A673 (cell line): ENCODE measurements around the gene EPN2. TPM values are rescaled to one million over a fixed set of nuclear protein-coding genes. Genes with fewer than 3 reads are reported as not detected.

ENCODE experiments used
- BruUV-seq: library from RNA; stranded (reverse); fragments of 400-500 nt; replicated peaks from 2 replicates; lab custom pipeline; 2021; lab: Mats Ljungman, UMichigan
- CTCF ChIA-PET: fragments of 300-600 bp; sonication (Branson Sonifier 250); formaldehyde crosslinking; loops from one replicate; lab custom pipeline; 2022; ENCODE audit warnings: antibody characterized with exemption; lab: Charles Lee
- POLR2A ChIA-PET: fragments of 300-600 bp; sonication (Branson Sonifier 250); formaldehyde crosslinking; loops from one replicate; lab custom pipeline; 2022; ENCODE audit warnings: antibody characterized with exemption; ENCODE audit not compliant: low non-redundant PET; lab: Charles Lee
- DNase-seq: peaks from one replicate; pipeline ENCODE4 v3.0.0-alpha.2; 2015; ENCODE audit warnings: low spot score
- H3K27ac ChIP-seq: fragments of 200-600 bp; sonication (generic); 2 replicates; pipeline ENCODE4 v1.5.1; 2016; ENCODE audit warnings: mixed run types, low read depth, mild to moderate bottlenecking, mixed read lengths, antibody characterized with exemption, low read length; ENCODE audit not compliant: poor library complexity, severe bottlenecking
- H3K27me3 ChIP-seq: fragments of 200-600 bp; sonication (generic); replicated peaks from 2 replicates; pipeline ENCODE4 v1.6.1; 2017; ENCODE audit warnings: mixed run types, low read depth, mild to moderate bottlenecking, mixed read lengths, antibody characterized with exemption, low read length; ENCODE audit not compliant: insufficient read depth, poor library complexity
- H3K36me3 ChIP-seq: fragments of 200-600 bp; sonication (generic); 2 replicates; pipeline ENCODE4 v1.6.1; 2016; ENCODE audit warnings: mixed run types, mild to moderate bottlenecking, mixed read lengths, antibody characterized with exemption, low read length; ENCODE audit not compliant: insufficient read depth, poor library complexity, severe bottlenecking
- H3K4me1 ChIP-seq: fragments of 200-600 bp; sonication (generic); 2 replicates; pipeline ENCODE4 v1.6.1; 2017; ENCODE audit warnings: mixed run types, mild to moderate bottlenecking, mixed read lengths, antibody characterized with exemption, low read length; ENCODE audit not compliant: insufficient read depth, poor library complexity, severe bottlenecking
- H3K4me3 ChIP-seq: fragments of 200-600 bp; sonication (generic); 2 replicates; pipeline ENCODE4 v1.5.1; 2016; ENCODE audit warnings: low read depth, mixed run types, mild to moderate bottlenecking, mixed read lengths, low read length; ENCODE audit not compliant: poor library complexity, severe bottlenecking
- H3K9me3 ChIP-seq: fragments of 200-600 bp; sonication (generic); 2 replicates; pipeline ENCODE4 v1.6.1; 2016; ENCODE audit warnings: mixed run types, low read depth, mild to moderate bottlenecking, mixed read lengths, antibody characterized with exemption, low read length; ENCODE audit not compliant: poor library complexity, severe bottlenecking
- EZH2 ChIP-seq: fragments of 200-600 bp; sonication (generic); IDR thresholded peaks from 2 replicates; pipeline ENCODE4 v1.6.1; 2017; ENCODE audit warnings: borderline replicate concordance, low read depth, mild to moderate bottlenecking, mixed read lengths, antibody characterized with exemption, low read length; ENCODE audit not compliant: poor library complexity, severe bottlenecking
- intact Hi-C: fragments of 100-400 bp; cut with micrococcal nuclease; formaldehyde crosslinking; loops from one replicate; pipeline ENCODE4 v1.10.0; 2022; ENCODE audit not compliant: unreplicated experiment
- total RNA-seq: library from RNA; stranded (reverse); gene quantifications from 2 replicates; pipeline ENCODE4 v1.2.3, GENCODE V29; 2021
- TF ChIP-seq, protein P1 (sequence below): fragments of 300-800, 200-600 bp; sonication (generic); conservative IDR thresholded peaks from 2 replicates; pipeline ENCODE4 v1.5.1; 2017; ENCODE audit warnings: low read depth, mild to moderate bottlenecking, antibody characterized with exemption, low read length, moderate library complexity, mixed read lengths

The EPN2 gene
- total RNA-seq, 1 experiment from 2014 or later: 52.0 TPM

DNA sequence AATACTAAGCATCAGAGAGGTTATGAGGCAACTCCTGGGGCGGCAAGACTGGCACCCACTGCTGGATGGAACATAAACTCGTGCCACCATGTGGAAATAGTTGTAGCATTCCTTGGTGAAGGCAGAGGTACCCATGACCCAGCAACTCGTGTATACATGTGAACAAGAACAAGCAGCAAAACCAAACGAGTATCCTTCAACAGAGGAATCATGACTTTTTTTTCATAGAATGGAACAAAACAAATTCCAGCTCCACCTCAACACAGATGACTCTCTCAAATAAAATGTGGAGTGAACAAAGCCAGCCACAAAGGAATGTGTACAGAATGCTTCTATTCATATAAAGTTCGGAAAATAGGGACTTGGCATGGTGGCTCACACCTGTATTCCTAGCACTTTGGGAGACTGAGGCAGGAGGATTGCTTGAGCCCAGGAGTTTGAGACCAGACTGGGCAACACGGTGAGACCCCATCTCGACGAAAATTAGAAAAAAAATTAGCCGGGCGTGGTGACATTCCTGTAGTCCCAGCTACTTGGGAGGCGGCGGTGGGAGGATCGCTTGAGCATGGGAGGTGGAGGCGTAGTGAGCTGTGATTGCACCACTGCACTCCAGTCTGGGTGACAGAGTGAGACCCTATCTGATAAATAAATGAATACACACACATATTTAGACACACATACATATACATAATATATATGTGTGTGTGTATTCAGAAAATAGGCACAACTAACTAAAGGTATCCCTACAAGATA, 90.0 kb downstream of the EPN2 start:
- Histone ChIP-seq H3K36me3 (peaks cover 12% of the 10 kb centered on the region), H3K27ac (no peak overlapping the region), H3K27me3 (no peaks in the 10 kb centered on the region), H3K4me1 (no peaks in the 10 kb centered on the region), H3K4me3 (no peak overlapping the region), H3K9me3 (peaks cover 8% of the 10 kb centered on the region)
- ChIA-PET CTCF (no interaction called here), POLR2A (no interaction called here)
- no peak for DNase-seq
- BruUV-seq: no TSS peak
- TF ChIP-seq EZH2: no peak
- TF ChIP-seq, protein P1, sequence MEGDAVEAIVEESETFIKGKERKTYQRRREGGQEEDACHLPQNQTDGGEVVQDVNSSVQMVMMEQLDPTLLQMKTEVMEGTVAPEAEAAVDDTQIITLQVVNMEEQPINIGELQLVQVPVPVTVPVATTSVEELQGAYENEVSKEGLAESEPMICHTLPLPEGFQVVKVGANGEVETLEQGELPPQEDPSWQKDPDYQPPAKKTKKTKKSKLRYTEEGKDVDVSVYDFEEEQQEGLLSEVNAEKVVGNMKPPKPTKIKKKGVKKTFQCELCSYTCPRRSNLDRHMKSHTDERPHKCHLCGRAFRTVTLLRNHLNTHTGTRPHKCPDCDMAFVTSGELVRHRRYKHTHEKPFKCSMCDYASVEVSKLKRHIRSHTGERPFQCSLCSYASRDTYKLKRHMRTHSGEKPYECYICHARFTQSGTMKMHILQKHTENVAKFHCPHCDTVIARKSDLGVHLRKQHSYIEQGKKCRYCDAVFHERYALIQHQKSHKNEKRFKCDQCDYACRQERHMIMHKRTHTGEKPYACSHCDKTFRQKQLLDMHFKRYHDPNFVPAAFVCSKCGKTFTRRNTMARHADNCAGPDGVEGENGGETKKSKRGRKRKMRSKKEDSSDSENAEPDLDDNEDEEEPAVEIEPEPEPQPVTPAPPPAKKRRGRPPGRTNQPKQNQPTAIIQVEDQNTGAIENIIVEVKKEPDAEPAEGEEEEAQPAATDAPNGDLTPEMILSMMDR: no peak
- intact Hi-C loops: no loop called here

DNA sequence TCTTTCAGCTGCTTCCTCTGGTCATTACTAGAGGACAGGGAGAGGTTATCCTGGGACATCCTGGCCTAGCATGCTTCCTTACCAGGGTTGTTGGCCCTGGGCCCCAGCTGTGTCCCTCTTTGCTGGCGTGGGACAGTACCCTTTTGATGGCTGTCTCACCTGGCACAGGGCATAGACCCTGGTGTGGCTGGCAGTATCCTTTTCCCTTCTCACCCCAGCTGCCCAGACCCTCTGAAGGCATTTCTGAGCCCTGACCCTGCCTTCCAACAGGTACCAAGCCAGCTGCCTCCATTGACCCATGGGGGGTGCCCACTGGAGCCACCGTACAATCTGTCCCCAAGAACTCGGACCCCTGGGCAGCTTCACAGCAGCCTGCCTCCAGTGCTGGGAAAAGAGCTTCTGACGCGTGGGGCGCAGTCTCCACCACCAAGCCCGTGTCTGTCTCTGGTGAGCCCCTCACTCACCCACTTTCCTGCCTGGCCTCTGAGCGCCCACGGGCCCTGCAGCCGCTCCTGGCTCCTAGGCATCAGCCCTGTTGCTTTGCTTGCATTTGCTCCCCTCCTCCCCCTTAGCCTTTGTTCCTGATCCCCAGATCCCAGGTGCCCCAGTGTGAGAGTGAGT, 91.4 kb downstream of the EPN2 start:
- no peak for TF ChIP-seq EZH2
- TF ChIP-seq, protein P1: no peak
- ChIA-PET POLR2A (no interaction called here), CTCF (no interaction called here)
- no peak overlapping the region for H3K27ac ChIP-seq
- H3K4me3 ChIP-seq: no peak overlapping the region
- H3K4me1 ChIP-seq: no peaks in the 10 kb centered on the region
- DNase-seq: no peak
- intact Hi-C loops: no loop called here
- BruUV-seq: no TSS peak
- H3K27me3 ChIP-seq: no peaks in the 10 kb centered on the region
- peaks cover 8% of the 10 kb centered on the region for H3K9me3 ChIP-seq
- peaks cover 12% of the 10 kb centered on the region for H3K36me3 ChIP-seq

DNA sequence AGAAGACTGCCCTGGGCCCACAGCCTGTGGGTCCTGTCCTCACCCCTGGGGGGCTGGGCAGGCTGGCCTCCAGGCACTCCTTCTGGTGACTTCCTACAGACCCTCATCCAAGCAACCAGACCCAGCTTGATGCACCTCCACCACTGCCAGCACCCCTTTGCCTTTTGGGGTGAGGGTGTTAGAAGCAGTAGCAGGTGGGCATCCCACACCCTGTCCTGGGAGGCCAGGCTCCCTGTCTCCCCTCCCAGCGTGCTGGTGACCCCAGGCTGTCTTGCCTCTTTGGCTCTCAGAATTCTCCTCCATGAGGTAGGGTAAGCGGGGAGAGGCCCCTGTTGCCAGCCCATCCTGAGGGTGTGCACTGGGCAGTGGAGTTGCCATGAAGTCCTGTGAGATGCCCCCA, 92.0 kb downstream of the EPN2 start:
- ChIA-PET POLR2A (no interaction called here), CTCF (no interaction called here)
- Histone ChIP-seq H3K4me1 (no peaks in the 10 kb centered on the region), H3K9me3 (peaks cover 8% of the 10 kb centered on the region), H3K27me3 (no peaks in the 10 kb centered on the region), H3K4me3 (no peak overlapping the region), H3K27ac (no peak overlapping the region), H3K36me3 (peaks cover 12% of the 10 kb centered on the region)
- intact Hi-C loops: no loop called here
- no TSS peak for BruUV-seq
- TF ChIP-seq, protein P1: no peak
- no peak for TF ChIP-seq EZH2
- DNase-seq: no peak
